HG02852 (cell line): ENCODE results near the gene NEU4.
"Not testable (repeated sequence)": the region's sequence is repeated elsewhere in the genome, so short reads cannot be mapped to it uniquely, and the experiment has no call there.

Source experiments
- ATAC-seq: cut with Tn5 transposase; IDR thresholded peaks from one replicate; pipeline ENCODE4 v1.9.1; 2021; ENCODE audit warnings: mild to moderate bottlenecking, moderate library complexity; ENCODE audit not compliant: unreplicated experiment

The NEU4 gene

GRCh38 chr2:241798631-241799521, 10.1 kb upstream of the NEU4 start:
- no peak for ATAC-seq

- ATAC-seq: no peak
Observed at GRCh38 chr2:241799522-241800197, 9.3 kb upstream of the NEU4 start.

- not testable (repeated sequence) for ATAC-seq
Observed at GRCh38 chr2:241800198-241800903, 8.6 kb upstream of the NEU4 start.

GRCh38 chr2:241801611-241802420, 7.2 kb upstream of the NEU4 start:
- ATAC-seq: no peak

GRCh38 chr2:241802421-241803318, 6.3 kb upstream of the NEU4 start:
- no peak for ATAC-seq

- peak; percentile 54 for ATAC-seq
Observed at GRCh38 chr2:241803387-241804325, 5.3 kb upstream of the NEU4 start.

- ATAC-seq: no peak
Observed at GRCh38 chr2:241804326-241805229, 4.4 kb upstream of the NEU4 start.

- ATAC-seq: not testable (repeated sequence)
Observed at GRCh38 chr2:241806217-241806616, 2.8 kb upstream of the NEU4 start.

GRCh38 chr2:241808051-241808720, 807 bp upstream of the NEU4 start:
- ATAC-seq: no peak

- ATAC-seq: no peak
Observed at GRCh38 chr2:241809383-241810306, 652 bp downstream of the NEU4 start.

- no peak for ATAC-seq
Observed at GRCh38 chr2:241810307-241811200, 1.6 kb downstream of the NEU4 start.

- ATAC-seq: no peak
Observed at GRCh38 chr2:241811201-241811951, 2.4 kb downstream of the NEU4 start.

GRCh38 chr2:241811952-241812729, 3.1 kb downstream of the NEU4 start:
- ATAC-seq: no peak
